Smooth muscle cell (in vitro differentiated cells): ENCODE results near the gene TKFC. TPM values are rescaled to one million over a fixed set of nuclear protein-coding genes. Genes with fewer than 3 reads are reported as not detected.
A peak's percentile ranks its signal among the peaks of the same experiment; 100 is the strongest.

Source experiments
- DNase-seq: peaks from one replicate; lab custom pipeline; 2025; ENCODE audit not compliant: unreplicated experiment; lab: John Stamatoyannopoulos, UW
- H2AFZ ChIP-seq: fragments of 200-600 bp; sonication (generic); 2 replicates; pipeline ENCODE4 v1.6.0; 2016; ENCODE audit warnings: antibody characterized with exemption, low read depth, mild to moderate bottlenecking
- H3F3A ChIP-seq: fragments of 200-600 bp; sonication (generic); 2 replicates; pipeline ENCODE4 v1.6.0; 2017; ENCODE audit warnings: antibody characterized with exemption, low read depth
- H3K27ac ChIP-seq: fragments of 200-600 bp; sonication (generic); 2 replicates; pipeline ENCODE4 v1.5.1; 2016; ENCODE audit warnings: low read depth, mild to moderate bottlenecking
- H3K27me3 ChIP-seq: fragments of 200-600 bp; sonication (generic); 2 replicates; pipeline ENCODE4 v1.6.1; 2016; ENCODE audit warnings: low read depth, mild to moderate bottlenecking
- H3K36me3 ChIP-seq: fragments of 200-600 bp; sonication (generic); 2 replicates; pipeline ENCODE4 v1.5.1; 2016; ENCODE audit warnings: low read depth
- H3K4me1 ChIP-seq: fragments of 200-600 bp; sonication (generic); 2 replicates; pipeline ENCODE4 v1.5.1; 2016; ENCODE audit warnings: low read depth
- H3K4me2 ChIP-seq: fragments of 200-600 bp; sonication (generic); 2 replicates; pipeline ENCODE4 v1.6.0; 2016; ENCODE audit warnings: mild to moderate bottlenecking
- H3K4me3 ChIP-seq: fragments of 200-600 bp; sonication (generic); 2 replicates; pipeline ENCODE4 v1.5.1; 2016; ENCODE audit warnings: mild to moderate bottlenecking
- H3K79me2 ChIP-seq: fragments of 200-600 bp; sonication (generic); 2 replicates; pipeline ENCODE4 v1.6.0; 2016; ENCODE audit warnings: low read depth, mild to moderate bottlenecking
- H3K9ac ChIP-seq: fragments of 200-600 bp; sonication (generic); 2 replicates; pipeline ENCODE4 v1.6.0; 2016; ENCODE audit warnings: low read depth
- H3K9me3 ChIP-seq: fragments of 200-600 bp; sonication (generic); replicated peaks from 2 replicates; pipeline ENCODE4 v1.5.1; 2016; ENCODE audit warnings: low read depth
- H4K20me1 ChIP-seq: fragments of 200-600 bp; sonication (generic); 2 replicates; pipeline ENCODE4 v1.6.0; 2016; ENCODE audit warnings: low read depth
- CTCF ChIP-seq: fragments of 200-600 bp; sonication (generic); IDR thresholded peaks from 2 replicates; pipeline ENCODE4 v1.5.1; 2017; ENCODE audit warnings: borderline replicate concordance, mild to moderate bottlenecking, antibody characterized with exemption; ENCODE audit not compliant: insufficient read depth, poor library complexity, severe bottlenecking
- WGBS: methylation state at CpG from one replicate; pipeline ENCODE4 v1.1.7; 2016; ENCODE audit warnings: low lambda C conversion rate; 5-methylcytosine and 5-hydroxymethylcytosine counted together
- polyA plus RNA-seq: library from polyadenylated mRNA; unstranded; fragments of >200 nt; fragmentation: Nextera tagmentation; extraction: Ambion mirVana; gene quantifications from 2 replicates; pipeline ENCODE4 v1.2.1, GENCODE V29; 2016
- total RNA-seq: library from RNA; depleted of rRNA; stranded (reverse); fragments of >200 nt; gene quantifications from 2 replicates; pipeline ENCODE4 v1.2.3, GENCODE V29; 2014

Gene TKFC
- total and polyA plus RNA-seq, 2 experiments from 2014 or later, result 24.3 to 47.0 TPM

- no peaks in the 10 kb centered on the region for H3K27me3 ChIP-seq
- no peaks in the 10 kb centered on the region for H3K36me3 ChIP-seq
- 6% methylated on average over 21 of the region's 22 CpGs for WGBS
- H3K27ac ChIP-seq, result peak overlapping the region; percentile 96
- no peaks in the 10 kb centered on the region for H4K20me1 ChIP-seq
- H3K79me2 ChIP-seq, result peaks cover 27% of the 10 kb centered on the region
- DNase-seq, result no peak
- H3F3A ChIP-seq, result no peaks in the 10 kb centered on the region
- H3K4me3 ChIP-seq, result peak overlapping the region; percentile 75
- H3K4me2 ChIP-seq, result peak overlapping the region; percentile 90
- no peaks in the 10 kb centered on the region for H3K9me3 ChIP-seq
- peak overlapping the region; percentile 95 for H3K9ac ChIP-seq
- no peak for TF ChIP-seq CTCF
- no peak overlapping the region for H2AFZ ChIP-seq
- H3K4me1 ChIP-seq, result peaks cover 18% of the 10 kb centered on the region
Observed at GRCh38 chr11:61361237-61361740, 28.3 kb downstream of the TKFC start.

DNA sequence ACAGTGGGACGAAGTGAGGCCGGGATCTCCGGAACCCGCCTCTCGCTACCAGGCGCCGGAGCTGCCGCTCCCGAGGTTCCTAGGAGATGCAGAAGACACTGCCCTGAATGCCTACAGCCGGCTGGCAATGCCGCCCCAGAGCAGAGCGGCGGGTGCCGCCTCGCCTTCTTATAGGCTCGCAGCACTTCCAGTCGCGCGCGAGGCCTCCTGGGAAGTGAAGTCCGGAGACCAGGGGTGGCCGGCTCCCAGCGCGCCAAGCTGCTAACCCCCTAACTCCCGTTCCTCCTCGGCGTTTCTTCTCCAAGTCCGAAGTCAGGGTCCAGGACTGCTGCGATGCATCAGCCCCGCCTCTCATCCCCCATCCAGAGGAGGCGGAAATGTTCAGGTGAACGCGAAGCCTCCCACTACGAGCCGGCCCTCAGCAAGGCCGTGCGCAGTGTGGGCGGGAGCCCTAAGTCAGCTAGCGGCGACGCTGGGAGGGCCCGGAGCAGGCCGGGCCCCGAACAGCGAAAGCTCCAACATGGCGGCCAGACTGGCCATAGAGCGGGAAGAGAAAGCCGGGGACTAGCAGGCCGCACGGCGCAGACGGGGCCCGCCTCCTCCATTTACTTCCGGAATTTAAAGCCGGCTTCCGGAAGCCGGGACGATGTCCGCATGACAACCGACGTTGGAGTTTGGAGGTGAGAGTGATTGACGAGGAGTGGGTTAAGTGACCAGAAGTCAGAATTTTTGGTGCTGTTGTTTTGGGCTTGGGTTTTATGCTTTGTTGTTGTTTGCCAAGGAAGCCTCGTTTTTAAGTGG lies 28.9 kb downstream of the TKFC start, which contains the start of the genes CYB561A3 and TMEM138:
CYB561A3 (minus strand) TSS at position 142 of the 801 bp plus-strand sequence. CDS start 5,169 bp downstream, outside the sequence.
TMEM138 (plus strand) TSS at position 634 of the 801 bp plus-strand sequence. CDS start 2,017 bp downstream, outside the sequence.
- Histone ChIP-seq H3K27me3 (no peaks in the 10 kb centered on the region), H3K27ac (peak within 1 kb of the TSS; percentile 96), H3F3A (no peaks in the 10 kb centered on the region), H3K9me3 (no peaks in the 10 kb centered on the region), H3K4me3 (peak within 1 kb of the TSS; percentile 75), H3K4me2 (peak within 1 kb of the TSS; percentile 90), H3K79me2 (peaks cover 27% of the 10 kb centered on the region), H3K4me1 (peaks cover 18% of the 10 kb centered on the region), H3K9ac (peak within 1 kb of the TSS; percentile 95), H3K36me3 (no peaks in the 10 kb centered on the region), H4K20me1 (no peaks in the 10 kb centered on the region), H2AFZ (peak within 1 kb of the TSS; percentile 87)
- no peak for TF ChIP-seq CTCF
- under 1% methylated on average over 63 of the region's 63 CpGs for WGBS
- DNase-seq, result peak; percentile 91

DNA sequence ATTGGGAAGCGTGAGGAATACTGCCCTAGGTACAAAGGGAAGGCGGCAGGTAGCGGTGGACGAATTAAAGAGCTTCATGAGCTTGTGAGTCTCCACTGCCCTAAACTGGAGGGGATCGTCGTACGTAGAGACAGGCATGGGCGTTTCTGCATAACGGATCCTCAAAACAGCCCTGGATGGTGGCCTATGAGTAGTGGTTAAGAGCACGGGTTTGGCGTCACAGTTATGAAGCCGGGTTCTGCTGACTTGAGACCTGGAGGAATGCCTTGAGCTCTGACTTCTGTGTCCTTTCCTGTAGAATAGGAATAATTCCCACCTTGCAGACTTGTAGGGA lies 29.5 kb downstream of the TKFC start:
- no peaks in the 10 kb centered on the region for H3K36me3 ChIP-seq
- peaks cover 18% of the 10 kb centered on the region for H3K4me1 ChIP-seq
- H3F3A ChIP-seq, result no peaks in the 10 kb centered on the region
- peak overlapping the region; percentile 87 for H2AFZ ChIP-seq
- peak overlapping the region; percentile 75 for H3K4me3 ChIP-seq
- H4K20me1 ChIP-seq, result no peaks in the 10 kb centered on the region
- no peaks in the 10 kb centered on the region for H3K9me3 ChIP-seq
- H3K27ac ChIP-seq, result peak overlapping the region; percentile 96
- no peaks in the 10 kb centered on the region for H3K27me3 ChIP-seq
- TF ChIP-seq CTCF, result no peak
- DNase-seq, result no peak
- 3% methylated on average over 12 of the region's 12 CpGs for WGBS
- H3K79me2 ChIP-seq, result peaks cover 27% of the 10 kb centered on the region
- H3K4me2 ChIP-seq, result peak overlapping the region; percentile 90
- H3K9ac ChIP-seq, result peak overlapping the region; percentile 95
